ENCODE results near the gene MSH6. TPM values are rescaled to one million over a fixed set of nuclear protein-coding genes. Genes with fewer than 3 reads are reported as not detected.
"Not testable (repeated sequence)": the region's sequence is repeated elsewhere in the genome, so short reads cannot be mapped to it uniquely, and the experiment has no call there.

The MSH6 gene
- total RNA-seq, 1 donor from 2014 or later = 34.9 TPM

DNA sequence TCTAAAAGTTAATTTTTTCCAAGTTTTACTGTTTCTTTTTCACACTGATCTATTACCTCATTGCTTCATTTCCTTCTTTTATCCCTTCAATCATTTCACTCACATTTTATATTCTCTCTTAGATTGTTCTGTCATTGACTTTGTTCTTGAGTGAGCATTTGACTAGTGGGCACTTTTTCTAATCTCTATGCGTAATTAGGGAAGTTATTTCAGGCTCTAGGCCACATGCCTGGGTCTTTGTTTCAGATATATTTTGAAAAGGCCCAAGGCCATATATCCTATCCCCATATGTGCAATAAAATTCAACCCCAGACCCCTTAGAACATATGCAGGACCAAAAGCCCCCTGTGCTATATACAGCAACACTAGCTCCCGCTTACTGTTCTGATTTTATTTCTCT lies 61.2 kb downstream of the MSH6 start:
- Mint-ChIP-seq H3K27ac (ENCODE audit: unreplicated experiment) (no peak overlapping the region), H3K36me3 (ENCODE audit: unreplicated experiment) (no peaks in the 10 kb centered on the region), H3K4me1 (ENCODE audit: low read depth, unreplicated experiment) (no peaks in the 10 kb centered on the region), H3K9me3 (ENCODE audit: unreplicated experiment) (no peaks in the 10 kb centered on the region), H3K4me3 (ENCODE audit: unreplicated experiment) (no peak overlapping the region), H3K27me3 (ENCODE audit: unreplicated experiment) (peaks cover 5% of the 10 kb centered on the region)
- DNase-seq = no peak
- TF ChIP-seq, protein P1, sequence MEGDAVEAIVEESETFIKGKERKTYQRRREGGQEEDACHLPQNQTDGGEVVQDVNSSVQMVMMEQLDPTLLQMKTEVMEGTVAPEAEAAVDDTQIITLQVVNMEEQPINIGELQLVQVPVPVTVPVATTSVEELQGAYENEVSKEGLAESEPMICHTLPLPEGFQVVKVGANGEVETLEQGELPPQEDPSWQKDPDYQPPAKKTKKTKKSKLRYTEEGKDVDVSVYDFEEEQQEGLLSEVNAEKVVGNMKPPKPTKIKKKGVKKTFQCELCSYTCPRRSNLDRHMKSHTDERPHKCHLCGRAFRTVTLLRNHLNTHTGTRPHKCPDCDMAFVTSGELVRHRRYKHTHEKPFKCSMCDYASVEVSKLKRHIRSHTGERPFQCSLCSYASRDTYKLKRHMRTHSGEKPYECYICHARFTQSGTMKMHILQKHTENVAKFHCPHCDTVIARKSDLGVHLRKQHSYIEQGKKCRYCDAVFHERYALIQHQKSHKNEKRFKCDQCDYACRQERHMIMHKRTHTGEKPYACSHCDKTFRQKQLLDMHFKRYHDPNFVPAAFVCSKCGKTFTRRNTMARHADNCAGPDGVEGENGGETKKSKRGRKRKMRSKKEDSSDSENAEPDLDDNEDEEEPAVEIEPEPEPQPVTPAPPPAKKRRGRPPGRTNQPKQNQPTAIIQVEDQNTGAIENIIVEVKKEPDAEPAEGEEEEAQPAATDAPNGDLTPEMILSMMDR (IDR thresholded peaks at IDR 0.05; ENCODE audit: partially characterized antibody, unreplicated experiment) = no peak

GRCh38 chr2:47849368-47849767 lies 66.4 kb downstream of the MSH6 start:
- Mint-ChIP-seq H3K9me3 (ENCODE audit: unreplicated experiment) (no peaks in the 10 kb centered on the region), H3K27me3 (ENCODE audit: unreplicated experiment) (peaks cover 2% of the 10 kb centered on the region), H3K4me1 (ENCODE audit: low read depth, unreplicated experiment) (peaks cover 3% of the 10 kb centered on the region), H3K36me3 (ENCODE audit: unreplicated experiment) (no peaks in the 10 kb centered on the region), H3K4me3 (ENCODE audit: unreplicated experiment) (no peak overlapping the region), H3K27ac (ENCODE audit: unreplicated experiment) (no peak overlapping the region)
- TF ChIP-seq, protein P1 (IDR thresholded peaks at IDR 0.05; ENCODE audit: partially characterized antibody, unreplicated experiment) = no peak
- DNase-seq = no peak

DNA sequence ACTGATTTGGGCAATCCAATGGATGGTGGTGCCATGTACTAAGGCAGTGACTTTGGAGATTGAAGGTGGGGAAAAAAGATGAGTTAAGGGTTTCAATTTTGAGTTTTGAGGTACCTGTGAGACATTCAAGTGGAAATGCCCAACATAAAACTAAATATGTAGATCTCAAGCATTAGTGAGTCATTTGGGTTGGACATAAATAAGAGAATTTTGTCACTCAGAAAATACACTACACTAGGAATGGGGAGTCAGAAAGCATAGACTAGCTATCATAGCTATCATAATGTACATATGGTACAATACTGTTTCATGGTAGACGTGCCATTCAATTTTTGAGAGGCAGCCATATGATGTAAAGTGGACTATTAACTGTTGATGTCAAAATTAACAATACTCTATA lies 67.3 kb downstream of the MSH6 start:
- DNase-seq = no peak
- no peaks in the 10 kb centered on the region for H3K36me3 Mint-ChIP-seq (ENCODE audit: unreplicated experiment)
- H3K27ac Mint-ChIP-seq (ENCODE audit: unreplicated experiment) = no peak overlapping the region
- H3K4me3 Mint-ChIP-seq (ENCODE audit: unreplicated experiment) = no peak overlapping the region
- no peaks in the 10 kb centered on the region for H3K9me3 Mint-ChIP-seq (ENCODE audit: unreplicated experiment)
- peaks cover 3% of the 10 kb centered on the region for H3K4me1 Mint-ChIP-seq (ENCODE audit: low read depth, unreplicated experiment)
- TF ChIP-seq, protein P1 (IDR thresholded peaks at IDR 0.05; ENCODE audit: partially characterized antibody, unreplicated experiment) = no peak
- no peaks in the 10 kb centered on the region for H3K27me3 Mint-ChIP-seq (ENCODE audit: unreplicated experiment)

- not testable (repeated sequence) for H3K9me3 Mint-ChIP-seq (ENCODE audit: unreplicated experiment); H3K36me3 Mint-ChIP-seq (ENCODE audit: unreplicated experiment)
These were observed 70.3 kb downstream of the MSH6 start for GRCh38 chr2:47853067-47853777.

More at GRCh38 chr2:47853067-47853777, 70.3 kb downstream of the MSH6 start:
- H3K27me3 Mint-ChIP-seq (ENCODE audit: unreplicated experiment); H3K4me1 Mint-ChIP-seq (ENCODE audit: low read depth, unreplicated experiment); DNase-seq; H3K4me3 Mint-ChIP-seq (ENCODE audit: unreplicated experiment): not testable (repeated sequence)
- H3K27ac Mint-ChIP-seq (ENCODE audit: unreplicated experiment) = peak overlapping the region; percentile 20

Other genes with a start within 250 kb of the MSH6 start
- gene KCNK12, start 212.2 kb upstream of the MSH6 start, total RNA-seq (ENCODE audit: unreplicated experiment) = 2.4 TPM
- 135 TPM for gene FBXO11, start 123.4 kb downstream of the MSH6 start, total RNA-seq (ENCODE audit: unreplicated experiment)

Data from glutamatergic neuron (in vitro differentiated cells).